OCI-LY7 (cell line): ENCODE data around the gene BLNK. TPM values are rescaled to one million over a fixed set of nuclear protein-coding genes. Genes with fewer than 3 reads are reported as not detected.

Experiments used
- BruUV-seq: library from RNA; stranded (reverse); fragments of 400-500 nt; replicated peaks from 2 replicates; lab custom pipeline; 2021; lab: Mats Ljungman, UMichigan
- CTCF ChIA-PET: fragments of 300-600 bp; sonication (Branson Sonifier 250); formaldehyde crosslinking; loops from one replicate; lab custom pipeline; 2022; ENCODE audit warnings: antibody characterized with exemption; ENCODE audit not compliant: unreplicated experiment; lab: Charles Lee
- POLR2A ChIA-PET: fragments of 300-600 bp; sonication (Branson Sonifier 250); formaldehyde crosslinking; loops from one replicate; lab custom pipeline; 2022; ENCODE audit warnings: antibody characterized with exemption; lab: Charles Lee
- DNase-seq: peaks from one replicate; pipeline ENCODE4 v3.0.0-alpha.2; 2015; ENCODE audit warnings: low spot score
- H2AFZ ChIP-seq: fragments of 200-600 bp; sonication (generic), shearing (Covaris generic); 2 replicates; pipeline ENCODE4 v1.6.1; 2014; ENCODE audit warnings: mild to moderate bottlenecking, antibody characterized with exemption, low read length, moderate library complexity
- H3K27ac ChIP-seq: fragments of 200-600 bp; sonication (generic); 2 replicates; pipeline ENCODE4 v1.5.1; 2014; ENCODE audit warnings: mixed run types, low read depth, mild to moderate bottlenecking, moderate library complexity, low read length, inconsistent platforms; ENCODE audit not compliant: poor library complexity, severe bottlenecking
- H3K36me3 ChIP-seq: fragments of 200-600 bp; sonication (generic); 2 replicates; pipeline ENCODE4 v1.6.1; 2014; ENCODE audit warnings: mild to moderate bottlenecking, antibody characterized with exemption, low read length, moderate library complexity, mixed read lengths; ENCODE audit not compliant: insufficient read depth
- H3K4me1 ChIP-seq: fragments of 200-600 bp; sonication (generic); 2 replicates; pipeline ENCODE4 v1.5.1; 2014; ENCODE audit warnings: mild to moderate bottlenecking, low read length; ENCODE audit not compliant: insufficient read depth, poor library complexity, severe bottlenecking
- H3K4me2 ChIP-seq: fragments of 200-600 bp; sonication (generic); 2 replicates; pipeline ENCODE4 v1.6.1; 2014; ENCODE audit warnings: mild to moderate bottlenecking, low read length
- H3K4me3 ChIP-seq: fragments of 200-600 bp; sonication (generic); 2 replicates; pipeline ENCODE4 v1.5.1; 2014; ENCODE audit warnings: mild to moderate bottlenecking, low read depth, low read length; ENCODE audit not compliant: poor library complexity, severe bottlenecking
- H3K79me2 ChIP-seq: fragments of 200-600 bp; sonication (generic); 2 replicates; pipeline ENCODE4 v1.6.1; 2016; ENCODE audit warnings: low read depth, mild to moderate bottlenecking, low read length, moderate library complexity, mixed read lengths; ENCODE audit not compliant: insufficient read depth
- H3K9me2 ChIP-seq: fragments of 200-600 bp; sonication (generic); 2 replicates; pipeline ENCODE4 v1.6.1; 2016; ENCODE audit warnings: mild to moderate bottlenecking, low read length, mixed read lengths; ENCODE audit not compliant: insufficient read depth
- H3K9me3 ChIP-seq: fragments of 200-600 bp; sonication (generic); 2 replicates; pipeline ENCODE4 v1.6.1; 2014; ENCODE audit warnings: mild to moderate bottlenecking, mixed run types, low read length, mixed read lengths
- H4K20me1 ChIP-seq: fragments of 200-600 bp; sonication (generic); 2 replicates; pipeline ENCODE4 v1.6.1; 2014; ENCODE audit warnings: mild to moderate bottlenecking, antibody characterized with exemption, low read length, moderate library complexity, mixed read lengths; ENCODE audit not compliant: insufficient read depth
- EZH2phosphoT487 ChIP-seq: fragments of 200-600 bp; sonication (generic); IDR thresholded peaks from 2 replicates; pipeline ENCODE4 v1.6.1; 2018; ENCODE audit warnings: low read depth, borderline replicate concordance, mild to moderate bottlenecking, mixed run types, antibody characterized with exemption, low read length, moderate library complexity, mixed read lengths
- intact Hi-C: fragments of 100-400 bp; cut with micrococcal nuclease; formaldehyde crosslinking; loops from one replicate; pipeline ENCODE4 v1.10.0; 2022; ENCODE audit not compliant: unreplicated experiment
- total RNA-seq, 2 experiments: library from RNA; depleted of rRNA in 1 of 2; stranded (reverse); fragments of >200 nt in 1 of 2; shearing (Covaris generic) in 1 of 2; gene quantifications; 2 replicates each; pipeline ENCODE4 v1.2.3, GENCODE V29; 2014 to 2022
- TF ChIP-seq, protein P1 (sequence below): fragments of 200-600 bp; sonication (generic); conservative IDR thresholded peaks from 2 replicates; pipeline ENCODE4 v1.5.1; 2014; ENCODE audit warnings: mild to moderate bottlenecking, antibody characterized with exemption, low read length, moderate library complexity, mixed read lengths

Gene BLNK
- total RNA-seq, 2 experiments from 2014 or later, result 113 to 201 TPM

DNA sequence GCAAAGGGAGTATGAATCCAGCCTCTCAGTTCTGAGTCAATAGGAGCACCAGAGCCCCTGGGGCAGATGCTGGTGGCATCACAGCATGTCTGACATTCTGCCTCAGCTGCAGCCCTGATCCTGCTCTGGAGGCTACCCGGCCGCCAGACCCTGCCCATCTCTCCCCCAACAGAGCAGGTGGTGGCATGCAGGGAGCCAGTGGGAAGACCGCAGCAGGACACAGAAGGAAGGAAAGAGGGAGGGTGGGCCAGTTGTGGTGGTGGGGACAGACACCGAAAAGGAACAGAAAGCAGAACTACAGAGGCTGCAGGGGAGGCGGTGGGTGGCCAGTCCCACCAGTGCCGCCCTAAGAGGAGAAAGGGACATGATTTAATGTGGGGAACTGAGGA, 35.3 kb downstream of the BLNK start:
- POLR2A ChIA-PET, result interaction anchor here (0.6 to 1.4 kb wide), 2 partner anchors 20 to 57 kb away, joined by 3 to 4 read pairs; no protein-coding TSS in a partner anchor

DNA sequence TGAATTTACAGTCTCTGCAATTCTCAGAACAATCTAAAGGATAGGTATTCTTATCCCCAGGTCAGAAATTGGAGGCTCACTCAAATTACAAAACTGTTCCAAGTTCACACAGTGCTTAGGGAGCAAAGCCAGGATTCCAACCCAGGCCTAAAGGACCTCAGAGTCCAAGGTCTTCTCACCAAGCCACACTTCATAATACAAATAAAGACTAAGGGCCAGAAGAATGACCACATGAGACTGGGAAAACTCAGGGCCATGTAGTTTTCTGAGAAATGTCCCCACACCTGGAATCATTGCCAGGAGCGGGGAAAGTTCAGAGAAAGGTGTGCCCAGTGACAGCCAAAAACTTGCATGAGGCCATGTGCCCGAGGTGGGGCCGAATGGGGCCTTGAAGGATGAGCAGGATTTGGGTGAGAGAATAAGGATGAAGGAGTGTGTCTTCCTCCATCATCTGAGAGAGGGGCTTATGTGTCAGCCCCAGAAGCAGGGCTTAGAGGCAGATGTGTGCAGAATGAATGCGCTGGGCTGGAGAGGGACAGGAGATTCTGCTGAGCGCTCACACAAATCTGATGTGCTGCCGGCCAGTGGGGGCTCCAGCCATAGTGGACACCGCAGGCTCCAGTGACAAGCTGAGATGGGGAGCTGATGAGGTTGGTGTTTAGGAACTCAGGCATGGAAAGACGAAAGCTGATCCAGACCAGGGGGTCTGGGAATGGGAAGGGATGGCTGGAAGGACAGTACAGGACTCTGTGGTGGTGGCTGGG, 35.9 kb downstream of the BLNK start:
- no peaks in the 10 kb centered on the region for H3K9me3 ChIP-seq
- H3K4me2 ChIP-seq, result peak overlapping the region; percentile 14; the same call in 1 of the 2 replicates
- peaks cover 98% of the 10 kb centered on the region for H3K36me3 ChIP-seq
- CTCF ChIA-PET, result interaction anchor here (1.0 kb wide), 1 partner anchor 9 kb away, joined by 3 read pairs; no protein-coding TSS in a partner anchor
- no peak overlapping the region for H2AFZ ChIP-seq
- BruUV-seq, result no TSS peak
- H3K9me2 ChIP-seq, result no peaks in the 10 kb centered on the region
- POLR2A ChIA-PET, result interaction anchor here (0.6 to 1.7 kb wide), 6 partner anchors 11 to 59 kb away, joined by 3 to 8 read pairs (median 4); no protein-coding TSS in a partner anchor
- H3K79me2 ChIP-seq, result peaks cover 31% of the 10 kb centered on the region; the same call in 1 of the 2 replicates
- peaks cover 40% of the 10 kb centered on the region for H3K4me1 ChIP-seq
- no peaks in the 10 kb centered on the region for H4K20me1 ChIP-seq
- TF ChIP-seq, protein P1, sequence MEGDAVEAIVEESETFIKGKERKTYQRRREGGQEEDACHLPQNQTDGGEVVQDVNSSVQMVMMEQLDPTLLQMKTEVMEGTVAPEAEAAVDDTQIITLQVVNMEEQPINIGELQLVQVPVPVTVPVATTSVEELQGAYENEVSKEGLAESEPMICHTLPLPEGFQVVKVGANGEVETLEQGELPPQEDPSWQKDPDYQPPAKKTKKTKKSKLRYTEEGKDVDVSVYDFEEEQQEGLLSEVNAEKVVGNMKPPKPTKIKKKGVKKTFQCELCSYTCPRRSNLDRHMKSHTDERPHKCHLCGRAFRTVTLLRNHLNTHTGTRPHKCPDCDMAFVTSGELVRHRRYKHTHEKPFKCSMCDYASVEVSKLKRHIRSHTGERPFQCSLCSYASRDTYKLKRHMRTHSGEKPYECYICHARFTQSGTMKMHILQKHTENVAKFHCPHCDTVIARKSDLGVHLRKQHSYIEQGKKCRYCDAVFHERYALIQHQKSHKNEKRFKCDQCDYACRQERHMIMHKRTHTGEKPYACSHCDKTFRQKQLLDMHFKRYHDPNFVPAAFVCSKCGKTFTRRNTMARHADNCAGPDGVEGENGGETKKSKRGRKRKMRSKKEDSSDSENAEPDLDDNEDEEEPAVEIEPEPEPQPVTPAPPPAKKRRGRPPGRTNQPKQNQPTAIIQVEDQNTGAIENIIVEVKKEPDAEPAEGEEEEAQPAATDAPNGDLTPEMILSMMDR, result no peak
- TF ChIP-seq EZH2phosphoT487, result no peak
- peak overlapping the region; percentile 44 for H3K27ac ChIP-seq
- no peak overlapping the region for H3K4me3 ChIP-seq
- intact Hi-C loops, result no loop called here
- DNase-seq, result peak; percentile 46

More for the DNA sequence above, 35.3 kb downstream of the BLNK start:
- CTCF ChIA-PET, result no interaction called here
- no peaks in the 10 kb centered on the region for H3K9me3 ChIP-seq
- H3K4me1 ChIP-seq, result peaks cover 34% of the 10 kb centered on the region
- no peak overlapping the region for H2AFZ ChIP-seq
- peaks cover 37% of the 10 kb centered on the region; the same call in 1 of the 2 replicates for H3K79me2 ChIP-seq
- TF ChIP-seq, protein P1, result no peak
- no peak for TF ChIP-seq EZH2phosphoT487
- no peaks in the 10 kb centered on the region for H3K9me2 ChIP-seq
- H3K27ac ChIP-seq, result peak overlapping the region; percentile 44
- H3K36me3 ChIP-seq, result peaks cover 98% of the 10 kb centered on the region
- H3K4me2 ChIP-seq, result peak overlapping the region; percentile 14; the same call in 1 of the 2 replicates
- intact Hi-C loops, result no loop called here
- no peak overlapping the region for H3K4me3 ChIP-seq
- DNase-seq, result peak; percentile 21
- H4K20me1 ChIP-seq, result no peaks in the 10 kb centered on the region
- no TSS peak for BruUV-seq

GRCh38 chr10:96233959-96234358, 37.4 kb downstream of the BLNK start:
- no TSS peak for BruUV-seq
- peaks cover 39% of the 10 kb centered on the region; the same call in 1 of the 2 replicates for H3K79me2 ChIP-seq
- TF ChIP-seq EZH2phosphoT487, result no peak
- TF ChIP-seq, protein P1, result no peak
- H4K20me1 ChIP-seq, result no peaks in the 10 kb centered on the region
- intact Hi-C loops, result no loop called here
- no peak for DNase-seq
- H3K4me3 ChIP-seq, result no peak overlapping the region
- H3K9me3 ChIP-seq, result no peaks in the 10 kb centered on the region
- H2AFZ ChIP-seq, result no peak overlapping the region
- peaks cover 99% of the 10 kb centered on the region for H3K36me3 ChIP-seq
- H3K27ac ChIP-seq, result peak overlapping the region; percentile 11
- H3K4me1 ChIP-seq, result peaks cover 50% of the 10 kb centered on the region
- H3K9me2 ChIP-seq, result no peaks in the 10 kb centered on the region
- H3K4me2 ChIP-seq, result no peak overlapping the region
- ChIA-PET POLR2A (interaction anchor here (0.7 to 1.7 kb wide), 6 partner anchors 12 to 68 kb away, joined by 3 to 8 read pairs (median 4); no protein-coding TSS in a partner anchor), CTCF (no interaction called here)
